ENCODE measurements around the gene MSRB1. TPM values are rescaled to one million over a fixed set of nuclear protein-coding genes. Genes with fewer than 3 reads are reported as not detected.

The MSRB1 gene
- total and polyA plus RNA-seq, 9 of the 15 experiments (the other 6 are each of a cell fraction or from before 2014, with no cell fraction given) = 5.4 to 33.7 (median 25.7) TPM

DNA sequence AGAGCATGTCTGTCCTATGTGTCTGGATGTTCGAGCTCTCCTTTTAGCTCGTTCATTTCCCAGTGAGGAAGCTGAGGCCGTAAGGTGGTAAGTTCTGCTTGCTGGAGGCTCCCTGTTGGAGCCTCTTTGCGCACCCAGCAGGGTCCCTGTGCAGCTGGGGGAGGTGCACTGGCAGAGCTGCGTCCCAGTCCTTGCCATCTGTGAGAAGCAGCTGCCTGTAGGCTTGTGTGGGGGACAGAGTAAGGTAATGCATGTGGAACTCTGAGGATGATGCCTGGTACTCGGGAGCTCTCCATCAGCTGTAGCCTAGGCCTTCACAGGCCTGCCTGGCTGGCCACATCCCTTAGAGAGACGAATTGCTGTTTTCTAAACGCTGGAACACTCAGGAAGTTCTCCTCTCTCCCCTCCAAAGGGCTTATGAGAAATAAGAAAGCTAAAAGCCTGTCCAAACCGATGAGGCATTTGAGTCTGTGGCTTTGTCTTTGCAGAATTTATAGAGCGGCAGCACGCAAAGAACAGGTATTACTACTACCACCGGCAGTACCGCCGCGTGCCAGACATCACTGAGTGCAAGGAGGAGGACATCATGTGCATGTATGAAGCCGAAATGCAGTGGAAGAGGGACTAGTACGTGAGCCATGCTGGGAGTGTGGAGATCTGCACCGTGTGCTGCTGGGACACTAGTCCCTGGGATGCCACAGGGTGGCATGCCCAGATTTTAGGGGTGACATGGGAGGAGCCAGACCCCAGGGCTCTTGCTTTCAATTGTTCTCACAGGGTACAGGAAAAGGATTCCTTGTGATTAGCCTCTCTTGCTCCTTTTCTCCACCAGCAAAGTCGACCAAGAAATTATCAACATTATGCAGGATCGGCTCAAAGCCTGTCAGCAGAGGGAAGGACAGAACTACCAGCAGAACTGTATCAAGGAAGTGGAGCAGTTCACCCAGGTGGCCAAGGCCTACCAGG lies 17.9 kb upstream of the MSRB1 start (continued):
- no peak; a peak in 1 of 4 replicates for TF ChIP-seq ETV6 (IDR thresholded peaks at IDR 0.05; ENCODE audit: borderline replicate concordance in 1 of 2, low read depth in 2 of 2, low read length in 1 of 2)
- no peak for TF ChIP-seq ETV6 (CRISPR knock-in tag; IDR thresholded peaks at IDR 0.05; ENCODE audit: borderline replicate concordance)
- TF ChIP-seq, protein P1, sequence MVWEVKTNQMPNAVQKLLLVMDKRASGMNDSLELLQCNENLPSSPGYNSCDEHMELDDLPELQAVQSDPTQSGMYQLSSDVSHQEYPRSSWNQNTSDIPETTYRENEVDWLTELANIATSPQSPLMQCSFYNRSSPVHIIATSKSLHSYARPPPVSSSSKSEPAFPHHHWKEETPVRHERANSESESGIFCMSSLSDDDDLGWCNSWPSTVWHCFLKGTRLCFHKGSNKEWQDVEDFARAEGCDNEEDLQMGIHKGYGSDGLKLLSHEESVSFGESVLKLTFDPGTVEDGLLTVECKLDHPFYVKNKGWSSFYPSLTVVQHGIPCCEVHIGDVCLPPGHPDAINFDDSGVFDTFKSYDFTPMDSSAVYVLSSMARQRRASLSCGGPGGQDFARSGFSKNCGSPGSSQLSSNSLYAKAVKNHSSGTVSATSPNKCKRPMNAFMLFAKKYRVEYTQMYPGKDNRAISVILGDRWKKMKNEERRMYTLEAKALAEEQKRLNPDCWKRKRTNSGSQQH (CRISPR knock-in tag; IDR thresholded peaks at IDR 0.05) = peak; percentile 92; the same call in 1 of the 2 replicates
- peak; percentile 65; the same call in 1 of the 2 replicates for TF ChIP-seq STAT5A (IDR thresholded peaks at IDR 0.05; ENCODE audit: borderline replicate concordance, low read length)
- TF ChIP-seq, protein P2, sequence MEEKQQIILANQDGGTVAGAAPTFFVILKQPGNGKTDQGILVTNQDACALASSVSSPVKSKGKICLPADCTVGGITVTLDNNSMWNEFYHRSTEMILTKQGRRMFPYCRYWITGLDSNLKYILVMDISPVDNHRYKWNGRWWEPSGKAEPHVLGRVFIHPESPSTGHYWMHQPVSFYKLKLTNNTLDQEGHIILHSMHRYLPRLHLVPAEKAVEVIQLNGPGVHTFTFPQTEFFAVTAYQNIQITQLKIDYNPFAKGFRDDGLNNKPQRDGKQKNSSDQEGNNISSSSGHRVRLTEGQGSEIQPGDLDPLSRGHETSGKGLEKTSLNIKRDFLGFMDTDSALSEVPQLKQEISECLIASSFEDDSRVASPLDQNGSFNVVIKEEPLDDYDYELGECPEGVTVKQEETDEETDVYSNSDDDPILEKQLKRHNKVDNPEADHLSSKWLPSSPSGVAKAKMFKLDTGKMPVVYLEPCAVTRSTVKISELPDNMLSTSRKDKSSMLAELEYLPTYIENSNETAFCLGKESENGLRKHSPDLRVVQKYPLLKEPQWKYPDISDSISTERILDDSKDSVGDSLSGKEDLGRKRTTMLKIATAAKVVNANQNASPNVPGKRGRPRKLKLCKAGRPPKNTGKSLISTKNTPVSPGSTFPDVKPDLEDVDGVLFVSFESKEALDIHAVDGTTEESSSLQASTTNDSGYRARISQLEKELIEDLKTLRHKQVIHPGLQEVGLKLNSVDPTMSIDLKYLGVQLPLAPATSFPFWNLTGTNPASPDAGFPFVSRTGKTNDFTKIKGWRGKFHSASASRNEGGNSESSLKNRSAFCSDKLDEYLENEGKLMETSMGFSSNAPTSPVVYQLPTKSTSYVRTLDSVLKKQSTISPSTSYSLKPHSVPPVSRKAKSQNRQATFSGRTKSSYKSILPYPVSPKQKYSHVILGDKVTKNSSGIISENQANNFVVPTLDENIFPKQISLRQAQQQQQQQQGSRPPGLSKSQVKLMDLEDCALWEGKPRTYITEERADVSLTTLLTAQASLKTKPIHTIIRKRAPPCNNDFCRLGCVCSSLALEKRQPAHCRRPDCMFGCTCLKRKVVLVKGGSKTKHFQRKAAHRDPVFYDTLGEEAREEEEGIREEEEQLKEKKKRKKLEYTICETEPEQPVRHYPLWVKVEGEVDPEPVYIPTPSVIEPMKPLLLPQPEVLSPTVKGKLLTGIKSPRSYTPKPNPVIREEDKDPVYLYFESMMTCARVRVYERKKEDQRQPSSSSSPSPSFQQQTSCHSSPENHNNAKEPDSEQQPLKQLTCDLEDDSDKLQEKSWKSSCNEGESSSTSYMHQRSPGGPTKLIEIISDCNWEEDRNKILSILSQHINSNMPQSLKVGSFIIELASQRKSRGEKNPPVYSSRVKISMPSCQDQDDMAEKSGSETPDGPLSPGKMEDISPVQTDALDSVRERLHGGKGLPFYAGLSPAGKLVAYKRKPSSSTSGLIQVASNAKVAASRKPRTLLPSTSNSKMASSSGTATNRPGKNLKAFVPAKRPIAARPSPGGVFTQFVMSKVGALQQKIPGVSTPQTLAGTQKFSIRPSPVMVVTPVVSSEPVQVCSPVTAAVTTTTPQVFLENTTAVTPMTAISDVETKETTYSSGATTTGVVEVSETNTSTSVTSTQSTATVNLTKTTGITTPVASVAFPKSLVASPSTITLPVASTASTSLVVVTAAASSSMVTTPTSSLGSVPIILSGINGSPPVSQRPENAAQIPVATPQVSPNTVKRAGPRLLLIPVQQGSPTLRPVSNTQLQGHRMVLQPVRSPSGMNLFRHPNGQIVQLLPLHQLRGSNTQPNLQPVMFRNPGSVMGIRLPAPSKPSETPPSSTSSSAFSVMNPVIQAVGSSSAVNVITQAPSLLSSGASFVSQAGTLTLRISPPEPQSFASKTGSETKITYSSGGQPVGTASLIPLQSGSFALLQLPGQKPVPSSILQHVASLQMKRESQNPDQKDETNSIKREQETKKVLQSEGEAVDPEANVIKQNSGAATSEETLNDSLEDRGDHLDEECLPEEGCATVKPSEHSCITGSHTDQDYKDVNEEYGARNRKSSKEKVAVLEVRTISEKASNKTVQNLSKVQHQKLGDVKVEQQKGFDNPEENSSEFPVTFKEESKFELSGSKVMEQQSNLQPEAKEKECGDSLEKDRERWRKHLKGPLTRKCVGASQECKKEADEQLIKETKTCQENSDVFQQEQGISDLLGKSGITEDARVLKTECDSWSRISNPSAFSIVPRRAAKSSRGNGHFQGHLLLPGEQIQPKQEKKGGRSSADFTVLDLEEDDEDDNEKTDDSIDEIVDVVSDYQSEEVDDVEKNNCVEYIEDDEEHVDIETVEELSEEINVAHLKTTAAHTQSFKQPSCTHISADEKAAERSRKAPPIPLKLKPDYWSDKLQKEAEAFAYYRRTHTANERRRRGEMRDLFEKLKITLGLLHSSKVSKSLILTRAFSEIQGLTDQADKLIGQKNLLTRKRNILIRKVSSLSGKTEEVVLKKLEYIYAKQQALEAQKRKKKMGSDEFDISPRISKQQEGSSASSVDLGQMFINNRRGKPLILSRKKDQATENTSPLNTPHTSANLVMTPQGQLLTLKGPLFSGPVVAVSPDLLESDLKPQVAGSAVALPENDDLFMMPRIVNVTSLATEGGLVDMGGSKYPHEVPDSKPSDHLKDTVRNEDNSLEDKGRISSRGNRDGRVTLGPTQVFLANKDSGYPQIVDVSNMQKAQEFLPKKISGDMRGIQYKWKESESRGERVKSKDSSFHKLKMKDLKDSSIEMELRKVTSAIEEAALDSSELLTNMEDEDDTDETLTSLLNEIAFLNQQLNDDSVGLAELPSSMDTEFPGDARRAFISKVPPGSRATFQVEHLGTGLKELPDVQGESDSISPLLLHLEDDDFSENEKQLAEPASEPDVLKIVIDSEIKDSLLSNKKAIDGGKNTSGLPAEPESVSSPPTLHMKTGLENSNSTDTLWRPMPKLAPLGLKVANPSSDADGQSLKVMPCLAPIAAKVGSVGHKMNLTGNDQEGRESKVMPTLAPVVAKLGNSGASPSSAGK (IDR thresholded peaks at IDR 0.05) = no peak; the same call in none of the 2 replicates
- peak; percentile 18 for TF ChIP-seq TAF1 (IDR thresholded peaks at IDR 0.05; ENCODE audit: control insufficient read depth, extremely low read depth, insufficient read depth, low read length, severe bottlenecking)
- TF ChIP-seq, protein P3, sequence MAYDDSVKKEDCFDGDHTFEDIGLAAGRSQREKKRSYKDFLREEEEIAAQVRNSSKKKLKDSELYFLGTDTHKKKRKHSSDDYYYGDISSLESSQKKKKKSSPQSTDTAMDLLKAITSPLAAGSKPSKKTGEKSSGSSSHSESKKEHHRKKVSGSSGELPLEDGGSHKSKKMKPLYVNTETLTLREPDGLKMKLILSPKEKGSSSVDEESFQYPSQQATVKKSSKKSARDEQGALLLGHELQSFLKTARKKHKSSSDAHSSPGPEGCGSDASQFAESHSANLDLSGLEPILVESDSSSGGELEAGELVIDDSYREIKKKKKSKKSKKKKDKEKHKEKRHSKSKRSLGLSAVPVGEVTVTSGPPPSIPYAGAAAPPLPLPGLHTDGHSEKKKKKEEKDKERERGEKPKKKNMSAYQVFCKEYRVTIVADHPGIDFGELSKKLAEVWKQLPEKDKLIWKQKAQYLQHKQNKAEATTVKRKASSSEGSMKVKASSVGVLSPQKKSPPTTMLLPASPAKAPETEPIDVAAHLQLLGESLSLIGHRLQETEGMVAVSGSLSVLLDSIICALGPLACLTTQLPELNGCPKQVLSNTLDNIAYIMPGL (CRISPR knock-in tag; IDR thresholded peaks at IDR 0.05) = no peak
- TF ChIP-seq CBX5 (IDR thresholded peaks at IDR 0.05; ENCODE audit: borderline replicate concordance, low read depth) = no peak
